HG03066 (cell line): ENCODE results near the gene DST.

Experiments used
- ATAC-seq: cut with Tn5 transposase; IDR thresholded peaks from one replicate; pipeline ENCODE4 v1.9.1; 2021; ENCODE audit warnings: low read depth; ENCODE audit not compliant: unreplicated experiment

The DST gene

GRCh38 chr6:56642366-56643261 lies at the start of gene DST:
Gene DST (minus strand): TSS chr6:56642889.
- ATAC-seq, result no peak

- no peak for ATAC-seq
Observed at GRCh38 chr6:56691814-56692213, 49.1 kb upstream of the DST start.

GRCh38 chr6:56691286-56691595 lies 48.6 kb upstream of the DST start:
- ATAC-seq, result no peak

GRCh38 chr6:56690519-56691285 lies 48.0 kb upstream of the DST start:
- no peak for ATAC-seq

GRCh38 chr6:56689663-56690062 lies 47.0 kb upstream of the DST start:
- no peak for ATAC-seq

- ATAC-seq, result peak; percentile 91
Observed at GRCh38 chr6:56689114-56689513, 46.4 kb upstream of the DST start.

- no peak for ATAC-seq
Observed at GRCh38 chr6:56688521-56688920, 45.8 kb upstream of the DST start.

GRCh38 chr6:56687551-56687950 lies 44.9 kb upstream of the DST start:
- no peak for ATAC-seq

- no peak for ATAC-seq
Observed at GRCh38 chr6:56686429-56686828, 43.7 kb upstream of the DST start.

GRCh38 chr6:56685994-56686393 lies 43.3 kb upstream of the DST start:
- no peak for ATAC-seq

GRCh38 chr6:56685102-56685733 lies 42.5 kb upstream of the DST start:
- no peak for ATAC-seq

GRCh38 chr6:56684342-56685101 lies 41.8 kb upstream of the DST start:
- ATAC-seq, result no peak

- ATAC-seq, result no peak
Observed at GRCh38 chr6:56683882-56684281, 41.2 kb upstream of the DST start.

- ATAC-seq, result no peak
Observed at GRCh38 chr6:56682635-56683034, 39.9 kb upstream of the DST start.

- no peak for ATAC-seq
Observed at GRCh38 chr6:56677559-56677958, 34.9 kb upstream of the DST start.

- ATAC-seq, result no peak
Observed at GRCh38 chr6:56671651-56672461, 29.2 kb upstream of the DST start.

- ATAC-seq, result no peak
Observed at GRCh38 chr6:56671160-56671559, 28.5 kb upstream of the DST start.

GRCh38 chr6:56669041-56669440 lies 26.4 kb upstream of the DST start:
- no peak for ATAC-seq

GRCh38 chr6:56668158-56668557 lies 25.5 kb upstream of the DST start:
- ATAC-seq, result no peak

- ATAC-seq, result no peak
Observed at GRCh38 chr6:56667336-56667735, 24.6 kb upstream of the DST start.
